Progenitor cell of endocrine pancreas (in vitro differentiated cells): ENCODE measurements around the gene NFIL3. TPM values are rescaled to one million over a fixed set of nuclear protein-coding genes. Genes with fewer than 3 reads are reported as not detected.
"Not testable (repeated sequence)": the region's sequence is repeated elsewhere in the genome, so short reads cannot be mapped to it uniquely, and the experiment has no call there.

ENCODE experiments used
- DNase-seq: peaks from one replicate; pipeline ENCODE4 v3.0.0; 2021; ENCODE audit warnings: low spot score; ENCODE audit not compliant: unreplicated experiment
- H3K27ac Mint-ChIP-seq: 2 replicates; pipeline ENCODE4 v1.8.0; 2021; ENCODE audit warnings: mild to moderate bottlenecking, moderate library complexity, mixed read lengths
- H3K27me3 Mint-ChIP-seq: 2 replicates; pipeline ENCODE4 v1.8.0; 2021; ENCODE audit warnings: mixed read lengths
- H3K36me3 Mint-ChIP-seq: 2 replicates; pipeline ENCODE4 v1.8.0; 2022; ENCODE audit warnings: mixed read lengths; ENCODE audit not compliant: insufficient read depth
- H3K4me1 Mint-ChIP-seq: 2 replicates; pipeline ENCODE4 v1.8.0; 2021; ENCODE audit warnings: low read depth, mixed read lengths
- H3K4me3 Mint-ChIP-seq: 2 replicates; pipeline ENCODE4 v1.8.0; 2021; ENCODE audit warnings: low read depth, mild to moderate bottlenecking, moderate library complexity, mixed read lengths
- H3K9me3 Mint-ChIP-seq: 2 replicates; pipeline ENCODE4 v1.8.0; 2021; ENCODE audit warnings: low read depth, mixed read lengths
- total RNA-seq: library from RNA; stranded (reverse); gene quantifications from 2 replicates; pipeline ENCODE4 v1.2.1, GENCODE V29; 2021
- TF ChIP-seq, protein P1 (sequence below): fragments of 200-600 bp; sonication (generic); IDR thresholded peaks from one replicate; pipeline ENCODE4 v1.5.0; 2021; ENCODE audit warnings: antibody characterized with exemption, mild to moderate bottlenecking; ENCODE audit not compliant: unreplicated experiment

The NFIL3 gene
- total RNA-seq, 1 donor from 2014 or later: 22.0 TPM

DNA sequence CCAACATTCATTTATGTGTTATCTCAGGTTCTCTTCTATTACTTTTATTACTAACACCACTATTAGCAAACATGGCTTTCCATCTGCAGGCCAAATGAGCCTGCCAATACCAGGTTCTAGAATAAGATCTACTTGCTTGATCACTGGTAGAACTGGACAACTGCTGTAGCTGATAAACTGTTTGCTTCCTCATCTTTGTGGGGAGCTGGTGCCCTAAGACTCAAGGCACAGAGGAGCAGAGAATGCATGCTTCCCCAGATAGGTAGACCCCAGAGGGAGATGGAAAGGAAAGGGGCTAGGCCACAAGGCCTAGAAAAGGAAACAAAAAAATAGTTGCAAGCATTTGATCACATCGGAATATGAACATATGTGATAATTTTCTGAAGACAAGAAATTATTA is 31.2 kb downstream of the NFIL3 start:
- TF ChIP-seq, protein P1, sequence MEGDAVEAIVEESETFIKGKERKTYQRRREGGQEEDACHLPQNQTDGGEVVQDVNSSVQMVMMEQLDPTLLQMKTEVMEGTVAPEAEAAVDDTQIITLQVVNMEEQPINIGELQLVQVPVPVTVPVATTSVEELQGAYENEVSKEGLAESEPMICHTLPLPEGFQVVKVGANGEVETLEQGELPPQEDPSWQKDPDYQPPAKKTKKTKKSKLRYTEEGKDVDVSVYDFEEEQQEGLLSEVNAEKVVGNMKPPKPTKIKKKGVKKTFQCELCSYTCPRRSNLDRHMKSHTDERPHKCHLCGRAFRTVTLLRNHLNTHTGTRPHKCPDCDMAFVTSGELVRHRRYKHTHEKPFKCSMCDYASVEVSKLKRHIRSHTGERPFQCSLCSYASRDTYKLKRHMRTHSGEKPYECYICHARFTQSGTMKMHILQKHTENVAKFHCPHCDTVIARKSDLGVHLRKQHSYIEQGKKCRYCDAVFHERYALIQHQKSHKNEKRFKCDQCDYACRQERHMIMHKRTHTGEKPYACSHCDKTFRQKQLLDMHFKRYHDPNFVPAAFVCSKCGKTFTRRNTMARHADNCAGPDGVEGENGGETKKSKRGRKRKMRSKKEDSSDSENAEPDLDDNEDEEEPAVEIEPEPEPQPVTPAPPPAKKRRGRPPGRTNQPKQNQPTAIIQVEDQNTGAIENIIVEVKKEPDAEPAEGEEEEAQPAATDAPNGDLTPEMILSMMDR: no peak
- H3K4me3 Mint-ChIP-seq: no peak overlapping the region
- H3K9me3 Mint-ChIP-seq: no peaks in the 10 kb centered on the region
- no peak overlapping the region for H3K27ac Mint-ChIP-seq
- DNase-seq: no peak
- no peaks in the 10 kb centered on the region for H3K36me3 Mint-ChIP-seq
- H3K4me1 Mint-ChIP-seq: peaks cover 8% of the 10 kb centered on the region
- no peaks in the 10 kb centered on the region for H3K27me3 Mint-ChIP-seq

DNA sequence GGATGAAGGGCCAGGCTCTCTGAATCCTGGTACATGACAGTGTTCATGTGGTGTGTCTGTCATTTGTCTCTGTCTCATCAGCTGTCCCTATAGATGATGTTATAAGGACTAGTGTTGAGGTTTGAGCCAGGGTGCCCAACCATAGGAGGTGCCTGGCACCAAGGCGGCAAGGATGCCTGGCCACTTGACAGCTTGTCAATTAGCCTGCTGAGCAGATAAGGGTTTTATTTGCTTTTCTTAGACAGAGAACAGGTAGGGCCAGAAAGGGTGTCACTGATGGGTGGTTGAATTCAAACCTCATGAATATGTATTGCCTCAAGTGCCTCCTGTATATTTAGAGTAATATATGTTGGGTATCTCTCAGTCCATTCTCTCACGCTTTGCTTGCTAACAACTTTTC is 31.8 kb downstream of the NFIL3 start:
- Mint-ChIP-seq H3K27ac (no peak overlapping the region), H3K4me1 (peaks cover 11% of the 10 kb centered on the region), H3K36me3 (no peaks in the 10 kb centered on the region), H3K9me3 (no peaks in the 10 kb centered on the region), H3K27me3 (no peaks in the 10 kb centered on the region), H3K4me3 (no peak overlapping the region)
- no peak for DNase-seq
- TF ChIP-seq, protein P1: no peak

DNA sequence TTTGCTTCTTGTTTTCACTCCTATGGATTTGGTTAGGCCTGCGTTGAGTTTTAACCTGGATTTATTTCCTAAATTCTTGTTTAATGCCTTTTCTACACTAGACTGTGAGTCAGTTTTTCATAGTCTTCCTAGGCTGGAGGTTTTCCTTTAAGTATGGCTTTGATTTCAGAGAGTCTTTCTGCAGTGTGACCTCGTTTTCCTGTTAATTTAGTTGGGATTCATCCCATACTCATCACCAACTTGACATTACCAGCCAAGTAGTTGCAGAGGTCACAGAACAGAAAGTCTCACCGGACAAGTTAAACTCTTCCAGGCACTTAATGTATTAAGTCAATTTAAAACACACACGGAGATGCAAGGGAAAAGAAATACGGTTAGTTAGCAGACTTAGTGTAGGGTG is 32.2 kb downstream of the NFIL3 start:
- H3K36me3 Mint-ChIP-seq: no peaks in the 10 kb centered on the region
- H3K27me3 Mint-ChIP-seq: no peaks in the 10 kb centered on the region
- TF ChIP-seq, protein P1: no peak
- H3K4me1 Mint-ChIP-seq: peaks cover 11% of the 10 kb centered on the region
- no peak for DNase-seq
- no peaks in the 10 kb centered on the region for H3K9me3 Mint-ChIP-seq
- no peak overlapping the region for H3K27ac Mint-ChIP-seq
- H3K4me3 Mint-ChIP-seq: no peak overlapping the region

DNA sequence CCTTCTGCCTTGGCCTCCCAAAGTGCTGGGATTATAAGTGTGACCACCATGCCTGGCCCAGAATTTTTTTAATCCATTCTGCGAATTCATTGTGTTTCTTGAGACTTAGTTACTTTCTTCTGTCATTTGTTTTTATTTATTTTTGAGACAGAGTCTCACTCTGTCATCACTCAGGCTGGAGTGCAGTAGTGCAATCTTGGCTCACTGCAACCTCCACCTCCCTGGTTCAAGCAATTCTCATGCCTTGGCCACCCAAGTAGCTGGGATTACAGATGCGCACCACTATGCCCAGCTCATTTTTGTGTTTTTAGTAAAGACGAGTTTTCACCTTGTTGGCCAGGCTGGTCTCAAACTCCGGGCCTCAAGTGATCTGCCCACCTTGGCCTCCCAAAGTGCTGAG is 33.9 kb downstream of the NFIL3 start:
- not testable (repeated sequence) for DNase-seq, H3K27me3 Mint-ChIP-seq, H3K27ac Mint-ChIP-seq, H3K36me3 Mint-ChIP-seq, H3K9me3 Mint-ChIP-seq, H3K4me3 Mint-ChIP-seq
- H3K4me1 Mint-ChIP-seq: peaks cover 11% of the 10 kb centered on the region

DNA sequence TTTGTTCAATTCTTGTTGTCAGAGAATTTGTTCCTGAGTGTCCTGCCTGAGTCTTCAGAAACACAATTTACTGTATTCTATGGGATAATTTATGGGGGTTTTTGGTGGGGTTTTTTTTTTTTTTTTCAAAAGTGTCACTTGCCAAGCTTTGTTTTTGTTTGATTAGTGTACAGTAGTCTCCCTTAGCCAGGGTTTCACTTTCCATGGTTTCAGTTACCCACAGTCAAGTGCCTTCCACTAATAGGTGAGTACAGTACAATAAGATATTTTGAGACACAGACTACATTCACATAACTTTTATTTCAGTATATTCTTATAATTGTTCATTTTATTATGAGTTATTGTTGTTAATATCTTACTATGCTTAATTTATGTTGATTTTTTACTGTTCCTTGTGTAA is 36.9 kb downstream of the NFIL3 start:
- H3K4me3 Mint-ChIP-seq: no peak overlapping the region
- no peaks in the 10 kb centered on the region for H3K9me3 Mint-ChIP-seq
- DNase-seq: no peak
- peaks cover 9% of the 10 kb centered on the region for H3K4me1 Mint-ChIP-seq
- no peaks in the 10 kb centered on the region for H3K36me3 Mint-ChIP-seq
- H3K27me3 Mint-ChIP-seq: no peaks in the 10 kb centered on the region
- H3K27ac Mint-ChIP-seq: no peak overlapping the region
- TF ChIP-seq, protein P1: no peak

DNA sequence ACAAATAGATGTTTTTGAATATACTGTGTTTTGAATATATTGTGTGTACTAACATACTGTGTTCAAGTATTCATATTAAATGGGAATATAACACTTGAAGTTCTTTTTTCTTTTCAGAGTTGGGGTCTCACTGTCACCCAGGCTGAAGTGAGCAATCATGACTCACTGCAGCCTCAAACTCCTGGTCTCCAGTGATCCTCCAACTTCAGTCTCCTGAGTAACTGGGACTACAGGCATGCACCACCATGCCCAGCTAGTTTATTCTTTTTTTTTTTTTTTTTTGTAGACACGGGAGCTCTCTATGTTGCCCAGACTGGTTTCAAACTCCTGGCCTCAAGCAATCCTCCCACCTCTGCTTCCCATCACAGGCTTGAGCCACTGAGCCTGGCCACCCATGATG is 38.7 kb downstream of the NFIL3 start:
- Mint-ChIP-seq H3K36me3 (no peaks in the 10 kb centered on the region), H3K4me1 (peaks cover 9% of the 10 kb centered on the region), H3K27me3 (no peaks in the 10 kb centered on the region), H3K27ac (no peak overlapping the region), H3K4me3 (no peak overlapping the region), H3K9me3 (no peaks in the 10 kb centered on the region)
- no peak for DNase-seq
- TF ChIP-seq, protein P1: no peak
